ENCODE results near the gene PAWR.

- no peak for TF ChIP-seq CTCF (conservative IDR thresholded peaks at IDR 0.05)
- TF ChIP-seq ZFX (IDR thresholded peaks at IDR 0.05) = no peak
Measured at GRCh38 chr12:79715308-79715707, 24.5 kb upstream of the PAWR start.

Measured in C4-2B (cell line).